Effector memory CD4-positive, alpha-beta T cell (primary cell): ENCODE results near the gene RASL10B.
"Not testable (repeated sequence)": the region's sequence is repeated elsewhere in the genome, so short reads cannot be mapped to it uniquely, and the experiment has no call there.

Experiments used
- DNase-seq, 3 donors: peaks; one replicate each; pipeline ENCODE4 v3.0.0-alpha.2; 2020
- H3K27ac ChIP-seq: 2 replicates; pipeline ENCODE4 v1.7.0; 2013; ENCODE audit warnings: mild to moderate bottlenecking, low read length, moderate library complexity; ENCODE audit not compliant: insufficient read depth, poor library complexity, severe bottlenecking
- H3K27me3 ChIP-seq: replicated peaks from 2 replicates; pipeline ENCODE4 v1.7.0; 2013; ENCODE audit warnings: mild to moderate bottlenecking, low read length; ENCODE audit not compliant: insufficient read depth, control insufficient read depth, poor library complexity, severe bottlenecking
- H3K36me3 ChIP-seq: 2 replicates; pipeline ENCODE4 v1.7.0; 2013; ENCODE audit warnings: mild to moderate bottlenecking, low read length, moderate library complexity; ENCODE audit not compliant: control insufficient read depth, insufficient read depth
- H3K4me1 ChIP-seq: 2 replicates; pipeline ENCODE4 v1.7.0; 2013; ENCODE audit warnings: low read length, mild to moderate bottlenecking; ENCODE audit not compliant: control insufficient read depth, insufficient read depth, poor library complexity, severe bottlenecking
- H3K4me3 ChIP-seq: 2 replicates; pipeline ENCODE4 v1.7.0; 2013; ENCODE audit warnings: low read length, low read depth, mild to moderate bottlenecking; ENCODE audit not compliant: insufficient read depth, poor library complexity, severe bottlenecking
- H3K9me3 ChIP-seq: 2 replicates; pipeline ENCODE4 v1.7.0; 2013; ENCODE audit warnings: mild to moderate bottlenecking, low read length, moderate library complexity; ENCODE audit not compliant: control insufficient read depth

The RASL10B gene

DNA sequence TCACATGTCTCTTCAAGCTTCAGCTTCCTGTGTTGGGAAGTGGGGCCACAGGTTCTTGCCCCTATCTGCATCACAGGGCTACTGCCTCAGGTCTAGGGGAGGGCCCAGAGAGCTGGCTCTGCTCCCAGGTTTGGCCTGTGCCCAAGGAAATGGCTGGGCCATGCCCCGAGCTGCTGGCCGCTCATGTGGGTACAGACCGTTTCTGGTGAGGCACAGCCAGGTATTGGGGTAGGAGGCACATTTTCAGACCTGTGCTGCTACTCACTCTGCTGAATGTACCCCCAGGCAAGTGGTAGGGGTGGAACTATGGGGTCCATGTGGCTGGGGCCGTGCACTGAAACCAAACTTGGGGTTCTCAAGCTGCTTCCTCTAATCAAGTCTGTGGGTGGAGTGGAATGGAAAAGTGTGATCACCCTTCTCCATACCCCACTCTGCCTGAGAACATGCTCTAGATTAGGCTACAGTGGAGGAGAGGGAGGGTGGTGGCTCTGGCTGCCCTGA lies 17.0 kb downstream of the RASL10B start:
- H3K9me3 ChIP-seq = no peaks in the 10 kb centered on the region
- H3K4me1 ChIP-seq = no peaks in the 10 kb centered on the region
- no peak for DNase-seq
- H3K27ac ChIP-seq = no peak overlapping the region
- no peaks in the 10 kb centered on the region for H3K36me3 ChIP-seq
- H3K4me3 ChIP-seq = no peak overlapping the region
- H3K27me3 ChIP-seq = peaks cover 23% of the 10 kb centered on the region

DNA sequence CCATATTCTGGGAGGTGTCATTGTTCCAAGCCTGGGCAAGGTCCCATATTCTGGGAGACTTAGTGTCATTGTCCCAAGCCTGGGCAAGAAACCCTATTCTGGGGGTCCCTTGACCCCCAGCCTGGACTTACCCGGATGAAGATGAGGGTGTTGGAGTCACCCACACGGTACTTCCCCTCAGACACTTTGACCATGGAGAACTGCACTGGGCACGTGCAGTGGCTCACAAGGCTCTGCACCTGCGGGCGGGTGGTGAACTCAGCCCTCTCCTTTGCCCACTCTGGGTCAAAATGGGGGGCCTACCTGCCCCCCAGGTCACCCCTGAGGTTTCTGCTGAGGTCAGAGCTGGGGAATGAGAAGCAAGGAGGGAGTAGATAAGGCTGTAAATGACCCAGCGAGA lies 17.5 kb downstream of the RASL10B start:
- no peak overlapping the region for H3K27ac ChIP-seq
- H3K36me3 ChIP-seq = no peaks in the 10 kb centered on the region
- no peaks in the 10 kb centered on the region for H3K4me1 ChIP-seq
- DNase-seq = no peak
- H3K4me3 ChIP-seq = no peak overlapping the region
- H3K27me3 ChIP-seq = peaks cover 23% of the 10 kb centered on the region
- no peaks in the 10 kb centered on the region for H3K9me3 ChIP-seq

- no peak overlapping the region for H3K4me3 ChIP-seq
- no peak for DNase-seq
- H3K4me1 ChIP-seq = no peaks in the 10 kb centered on the region
- no peaks in the 10 kb centered on the region for H3K9me3 ChIP-seq
- no peaks in the 10 kb centered on the region for H3K36me3 ChIP-seq
- no peak overlapping the region for H3K27ac ChIP-seq
- H3K27me3 ChIP-seq = peaks cover 23% of the 10 kb centered on the region
These were observed 18.3 kb downstream of the RASL10B start for GRCh38 chr17:35749560-35750412.

DNA sequence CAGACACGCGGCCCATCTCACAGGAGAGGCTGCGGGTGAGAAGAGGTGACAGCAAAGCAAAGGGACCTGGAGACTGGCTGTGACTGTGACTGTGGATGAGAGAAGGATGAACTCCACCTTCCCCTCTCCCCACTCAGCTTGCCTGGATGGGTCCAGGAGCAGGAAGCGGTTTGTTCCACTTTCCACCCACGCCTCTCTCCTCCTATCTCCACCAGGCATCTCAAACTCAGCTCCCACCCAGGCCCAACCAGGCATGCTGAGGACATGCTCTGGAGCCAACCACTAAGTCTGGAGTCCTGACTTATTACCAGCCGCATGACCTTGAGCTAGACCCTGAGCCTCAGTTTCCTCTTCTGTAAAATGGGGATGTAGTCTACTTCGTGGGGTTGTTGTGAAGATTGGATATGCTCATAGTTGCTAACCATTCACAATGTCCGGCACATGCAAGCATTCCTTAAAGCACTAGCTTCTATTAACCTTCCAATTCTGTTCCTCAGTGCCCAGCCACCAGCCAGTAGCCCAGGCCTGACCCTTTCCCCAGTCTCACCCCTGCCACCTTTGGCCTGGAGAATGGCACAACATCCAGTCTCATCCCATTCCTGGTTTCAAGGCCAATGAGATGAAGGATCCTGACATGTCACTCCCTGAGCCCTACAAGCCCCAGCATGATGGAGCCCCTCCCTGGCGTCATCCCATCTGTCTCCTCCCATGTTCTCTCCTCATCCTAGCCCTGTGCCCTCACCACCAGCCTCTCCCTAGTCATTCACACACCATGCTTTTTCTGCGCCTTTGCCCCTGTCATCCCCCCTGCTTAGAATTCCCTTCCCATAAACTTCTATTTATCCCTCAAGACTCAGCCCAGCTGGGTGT lies 19.3 kb downstream of the RASL10B start:
- no peak for DNase-seq
- H3K4me3 ChIP-seq = no peak overlapping the region

DNA sequence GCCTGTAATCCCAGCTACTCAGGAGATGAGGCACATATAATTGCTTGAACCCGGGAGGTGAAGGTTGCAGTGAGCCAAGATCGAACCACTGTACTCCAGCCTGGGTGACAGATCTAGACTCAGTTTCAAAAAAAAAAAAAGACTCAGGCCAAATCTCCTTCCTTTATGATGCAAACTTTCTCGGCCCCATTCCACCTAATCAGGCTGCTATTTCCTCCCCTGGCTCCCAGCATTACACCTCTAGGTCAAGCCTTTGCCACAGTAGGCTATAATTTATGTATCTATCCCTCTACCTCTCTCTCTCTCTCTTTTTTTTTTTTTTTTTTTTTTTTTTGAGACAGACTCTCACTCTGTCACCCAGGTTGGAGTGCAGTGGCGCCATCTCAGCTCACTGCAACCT lies 20.1 kb downstream of the RASL10B start:
- peaks cover 23% of the 10 kb centered on the region for H3K27me3 ChIP-seq
- not testable (repeated sequence) for H3K9me3 ChIP-seq, H3K4me1 ChIP-seq, H3K36me3 ChIP-seq, H3K4me3 ChIP-seq, DNase-seq, H3K27ac ChIP-seq

More for the DNA sequence above, 19.3 kb downstream of the RASL10B start:
- H3K27me3 ChIP-seq = peaks cover 23% of the 10 kb centered on the region
- no peaks in the 10 kb centered on the region for H3K36me3 ChIP-seq
- H3K9me3 ChIP-seq = no peaks in the 10 kb centered on the region
- H3K27ac ChIP-seq = no peak overlapping the region
- no peaks in the 10 kb centered on the region for H3K4me1 ChIP-seq

GRCh38 chr17:35752471-35752870 lies 21.0 kb downstream of the RASL10B start:
- no peak for DNase-seq
- no peak overlapping the region for H3K4me3 ChIP-seq
- no peak overlapping the region for H3K27ac ChIP-seq
- no peaks in the 10 kb centered on the region for H3K4me1 ChIP-seq
- no peaks in the 10 kb centered on the region for H3K9me3 ChIP-seq
- peaks cover 23% of the 10 kb centered on the region for H3K27me3 ChIP-seq
- H3K36me3 ChIP-seq = no peaks in the 10 kb centered on the region

- Histone ChIP-seq H3K4me1 (no peaks in the 10 kb centered on the region), H3K27me3 (peaks cover 20% of the 10 kb centered on the region), H3K27ac (no peak within 1 kb of the TSS), H3K4me3 (no peak within 1 kb of the TSS), H3K36me3 (no peaks in the 10 kb centered on the region), H3K9me3 (no peaks in the 10 kb centered on the region)
- DNase-seq = no peak
These were observed 21.7 kb downstream of the RASL10B start, which contains the start of gene GAS2L2 for GRCh38 chr17:35752945-35753764. Gene GAS2L2, minus strand, starts transcription at chr17:35753239. Its CDS starts 389 bp downstream, at chr17:35752850.

- Histone ChIP-seq H3K27me3 (no peaks in the 10 kb centered on the region), H3K9me3 (no peaks in the 10 kb centered on the region), H3K36me3 (no peaks in the 10 kb centered on the region), H3K4me3 (no peak overlapping the region), H3K27ac (no peak overlapping the region), H3K4me1 (no peaks in the 10 kb centered on the region)
- no peak for DNase-seq
These were observed 25.8 kb downstream of the RASL10B start for GRCh38 chr17:35757243-35757642.

GRCh38 chr17:35760587-35760986 lies 29.1 kb downstream of the RASL10B start, which contains the start of gene C17orf50:
Gene C17orf50, plus strand, starts transcription at chr17:35760887. Its CDS starts 55 bp downstream, at chr17:35760942.
- no peak within 1 kb of the TSS for H3K27ac ChIP-seq
- H3K36me3 ChIP-seq = no peaks in the 10 kb centered on the region
- no peak within 1 kb of the TSS for H3K4me3 ChIP-seq
- H3K27me3 ChIP-seq = no peaks in the 10 kb centered on the region
- DNase-seq = no peak
- peaks cover 3% of the 10 kb centered on the region for H3K4me1 ChIP-seq
- H3K9me3 ChIP-seq = no peaks in the 10 kb centered on the region
